OCI-LY3 (cell line): ENCODE data around the gene LRP4.

Experiments
- H2AFZ ChIP-seq: fragments of 200-600, 300-600 bp; shearing (Covaris generic); 2 replicates; pipeline ENCODE4 v1.6.0; 2014; ENCODE audit warnings: antibody characterized with exemption, low read depth, low read length
- H3K27ac ChIP-seq: fragments of 200-600, 300-600 bp; sonication (generic); 2 replicates; pipeline ENCODE4 v1.5.1; 2014; ENCODE audit warnings: mild to moderate bottlenecking, low read length, moderate library complexity, mixed read lengths
- H3K27me3 ChIP-seq: fragments of 200-600, 300-600 bp; sonication (generic); 2 replicates; pipeline ENCODE4 v1.6.1; 2014; ENCODE audit warnings: low read depth, low read length, mixed read lengths
- H3K36me3 ChIP-seq: fragments of 200-600, 300-600 bp; sonication (generic); replicated peaks from 2 replicates; pipeline ENCODE3; 2014; ENCODE audit warnings: low read depth, low read length, mixed read lengths
- H3K4me1 ChIP-seq: fragments of 300-600, 200-600 bp; sonication (generic); 2 replicates; pipeline ENCODE4 v1.6.1; 2014; ENCODE audit warnings: low read length, mixed read lengths
- H3K4me2 ChIP-seq: fragments of 200-600, 300-600 bp; sonication (generic); 2 replicates; pipeline ENCODE4 v1.6.1; 2014; ENCODE audit warnings: low read length, mixed read lengths
- H3K4me3 ChIP-seq: fragments of 300-600, 200-600 bp; sonication (generic); 2 replicates; pipeline ENCODE4 v1.5.1; 2014; ENCODE audit warnings: antibody characterized with exemption, mild to moderate bottlenecking, low read length, moderate library complexity
- H3K79me2 ChIP-seq: fragments of 300-600, 200-600 bp; shearing (Covaris generic); 2 replicates; pipeline ENCODE4 v1.6.1; 2014; ENCODE audit warnings: mild to moderate bottlenecking, low read length, mixed read lengths
- H3K9ac ChIP-seq: fragments of 300-600, 200-600 bp; shearing (Covaris generic); 2 replicates; pipeline ENCODE4 v1.6.0; 2014; ENCODE audit warnings: mild to moderate bottlenecking, low read length, moderate library complexity
- H3K9me3 ChIP-seq: fragments of 200-600, 300-600 bp; shearing (Covaris generic); 2 replicates; pipeline ENCODE4 v1.6.1; 2014; ENCODE audit warnings: low read length, mixed read lengths; ENCODE audit not compliant: insufficient read depth
- H4K20me1 ChIP-seq: fragments of 200-600, 300-600 bp; sonication (generic); 2 replicates; pipeline ENCODE4 v1.6.1; 2016; ENCODE audit warnings: low read length, mixed read lengths; ENCODE audit not compliant: insufficient read depth
- EZH2phosphoT487 ChIP-seq: fragments of 200-600 bp; shearing (Covaris generic); IDR thresholded peaks from 2 replicates; pipeline ENCODE4 v1.6.1; 2018; ENCODE audit warnings: antibody characterized with exemption, mixed run types, low read depth
- TF ChIP-seq, protein P1 (sequence below): fragments of 200-600, 300-600 bp; sonication (generic); IDR thresholded peaks from 2 replicates; pipeline ENCODE4 v1.5.1; 2014; ENCODE audit warnings: antibody characterized with exemption, low read length, low read depth

LRP4 gene

GRCh38 chr11:46835897-46836296 is 82.5 kb downstream of the LRP4 start:
- Histone ChIP-seq H3K36me3 (no peaks in the 10 kb centered on the region), H3K4me3 (no peak overlapping the region), H3K4me1 (no peaks in the 10 kb centered on the region), H4K20me1 (peaks cover 79% of the 10 kb centered on the region), H3K4me2 (no peak overlapping the region), H3K79me2 (peaks cover 100% of the 10 kb centered on the region), H3K9ac (no peak overlapping the region), H3K27me3 (no peaks in the 10 kb centered on the region), H3K9me3 (no peaks in the 10 kb centered on the region), H3K27ac (no peak overlapping the region), H2AFZ (no peak overlapping the region)
- TF ChIP-seq, protein P1, sequence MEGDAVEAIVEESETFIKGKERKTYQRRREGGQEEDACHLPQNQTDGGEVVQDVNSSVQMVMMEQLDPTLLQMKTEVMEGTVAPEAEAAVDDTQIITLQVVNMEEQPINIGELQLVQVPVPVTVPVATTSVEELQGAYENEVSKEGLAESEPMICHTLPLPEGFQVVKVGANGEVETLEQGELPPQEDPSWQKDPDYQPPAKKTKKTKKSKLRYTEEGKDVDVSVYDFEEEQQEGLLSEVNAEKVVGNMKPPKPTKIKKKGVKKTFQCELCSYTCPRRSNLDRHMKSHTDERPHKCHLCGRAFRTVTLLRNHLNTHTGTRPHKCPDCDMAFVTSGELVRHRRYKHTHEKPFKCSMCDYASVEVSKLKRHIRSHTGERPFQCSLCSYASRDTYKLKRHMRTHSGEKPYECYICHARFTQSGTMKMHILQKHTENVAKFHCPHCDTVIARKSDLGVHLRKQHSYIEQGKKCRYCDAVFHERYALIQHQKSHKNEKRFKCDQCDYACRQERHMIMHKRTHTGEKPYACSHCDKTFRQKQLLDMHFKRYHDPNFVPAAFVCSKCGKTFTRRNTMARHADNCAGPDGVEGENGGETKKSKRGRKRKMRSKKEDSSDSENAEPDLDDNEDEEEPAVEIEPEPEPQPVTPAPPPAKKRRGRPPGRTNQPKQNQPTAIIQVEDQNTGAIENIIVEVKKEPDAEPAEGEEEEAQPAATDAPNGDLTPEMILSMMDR, result no peak
- TF ChIP-seq EZH2phosphoT487, result no peak

GRCh38 chr11:46834821-46835220 is 83.5 kb downstream of the LRP4 start:
- TF ChIP-seq, protein P1, result no peak
- no peak for TF ChIP-seq EZH2phosphoT487
- Histone ChIP-seq H2AFZ (no peak overlapping the region), H3K27me3 (no peaks in the 10 kb centered on the region), H4K20me1 (peaks cover 76% of the 10 kb centered on the region), H3K4me2 (no peak overlapping the region), H3K79me2 (peaks cover 99% of the 10 kb centered on the region), H3K36me3 (no peaks in the 10 kb centered on the region), H3K4me3 (no peak overlapping the region), H3K4me1 (no peaks in the 10 kb centered on the region), H3K9me3 (no peaks in the 10 kb centered on the region), H3K9ac (no peak overlapping the region), H3K27ac (no peak overlapping the region)

GRCh38 chr11:46832511-46833214 is 85.7 kb downstream of the LRP4 start:
- no peak for TF ChIP-seq EZH2phosphoT487
- TF ChIP-seq, protein P1, result no peak
- peaks cover 78% of the 10 kb centered on the region for H4K20me1 ChIP-seq
- H3K27ac ChIP-seq, result no peak overlapping the region

GRCh38 chr11:46827995-46828394 is 90.4 kb downstream of the LRP4 start:
- no peak overlapping the region for H3K4me3 ChIP-seq
- no peaks in the 10 kb centered on the region for H3K4me1 ChIP-seq
- TF ChIP-seq, protein P1, result no peak
- no peak for TF ChIP-seq EZH2phosphoT487
- no peaks in the 10 kb centered on the region for H3K27me3 ChIP-seq
- peaks cover 88% of the 10 kb centered on the region for H4K20me1 ChIP-seq
- no peak overlapping the region for H2AFZ ChIP-seq
- H3K4me2 ChIP-seq, result no peak overlapping the region
- H3K9ac ChIP-seq, result no peak overlapping the region
- H3K9me3 ChIP-seq, result no peaks in the 10 kb centered on the region
- peaks cover 99% of the 10 kb centered on the region for H3K79me2 ChIP-seq
- H3K27ac ChIP-seq, result no peak overlapping the region
- H3K36me3 ChIP-seq, result peaks cover 7% of the 10 kb centered on the region

More at GRCh38 chr11:46832511-46833214, 85.7 kb downstream of the LRP4 start:
- Histone ChIP-seq H2AFZ (no peak overlapping the region), H3K36me3 (peaks cover 3% of the 10 kb centered on the region), H3K27me3 (no peaks in the 10 kb centered on the region), H3K4me2 (no peak overlapping the region), H3K4me1 (no peaks in the 10 kb centered on the region), H3K9me3 (no peaks in the 10 kb centered on the region), H3K4me3 (no peak overlapping the region), H3K79me2 (peaks cover 99% of the 10 kb centered on the region), H3K9ac (no peak overlapping the region)
